ENCODE measurements around the gene ITFG1. TPM values are rescaled to one million over a fixed set of nuclear protein-coding genes. Genes with fewer than 3 reads are reported as not detected.
"Not testable (repeated sequence)": the region's sequence is repeated elsewhere in the genome, so short reads cannot be mapped to it uniquely, and the experiment has no call there.

ITFG1 gene
- total RNA-seq, 2 experiments from 2014 or later, result 17.6 to 18.3 TPM

DNA sequence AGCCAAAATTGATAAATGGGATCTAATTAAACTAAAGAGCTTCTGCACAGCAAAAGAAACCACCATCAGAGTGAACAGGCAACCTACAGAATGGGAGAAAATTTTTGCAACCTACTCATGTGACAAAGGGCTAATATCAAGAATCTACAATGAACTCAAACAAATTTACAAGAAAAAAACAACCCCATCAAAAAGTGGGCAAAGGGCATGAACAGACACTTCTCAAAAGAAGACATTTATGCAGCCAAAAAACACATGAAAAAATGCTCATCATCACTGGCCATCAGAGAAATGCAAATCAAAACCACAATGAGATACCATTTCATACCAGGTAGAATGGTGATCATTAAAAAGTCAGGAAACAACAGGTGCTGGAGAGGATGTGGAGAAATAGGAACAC lies 18.0 kb downstream of the ITFG1 start:
- H3K27me3 Mint-ChIP-seq (ENCODE audit: low read depth); CTCF ChIA-PET; intact Hi-C loops (cut with micrococcal nuclease); H3K4me3 Mint-ChIP-seq; H3K27ac Mint-ChIP-seq; DNase-seq: not testable (repeated sequence)
- H3K36me3 Mint-ChIP-seq (ENCODE audit: low read depth), result peaks cover 57% of the 10 kb centered on the region
- peaks cover 20% of the 10 kb centered on the region for H3K4me1 Mint-ChIP-seq (ENCODE audit: low read depth)
- H3K9me3 Mint-ChIP-seq, result peaks cover 11% of the 10 kb centered on the region

- DNase-seq; H3K27me3 Mint-ChIP-seq (ENCODE audit: low read depth); H3K4me3 Mint-ChIP-seq; H3K27ac Mint-ChIP-seq; intact Hi-C loops (cut with micrococcal nuclease): not testable (repeated sequence)
- H3K9me3 Mint-ChIP-seq, result peaks cover 11% of the 10 kb centered on the region
- H3K36me3 Mint-ChIP-seq (ENCODE audit: low read depth), result peaks cover 50% of the 10 kb centered on the region
- CTCF ChIA-PET, result interaction anchor here (0.7 kb wide), 1 partner anchor 153 kb away, joined by 3 read pairs; no protein-coding TSS in a partner anchor
- H3K4me1 Mint-ChIP-seq (ENCODE audit: low read depth), result peaks cover 12% of the 10 kb centered on the region
These were observed 20.8 kb downstream of the ITFG1 start for GRCh38 chr16:47440066-47440465.

DNA sequence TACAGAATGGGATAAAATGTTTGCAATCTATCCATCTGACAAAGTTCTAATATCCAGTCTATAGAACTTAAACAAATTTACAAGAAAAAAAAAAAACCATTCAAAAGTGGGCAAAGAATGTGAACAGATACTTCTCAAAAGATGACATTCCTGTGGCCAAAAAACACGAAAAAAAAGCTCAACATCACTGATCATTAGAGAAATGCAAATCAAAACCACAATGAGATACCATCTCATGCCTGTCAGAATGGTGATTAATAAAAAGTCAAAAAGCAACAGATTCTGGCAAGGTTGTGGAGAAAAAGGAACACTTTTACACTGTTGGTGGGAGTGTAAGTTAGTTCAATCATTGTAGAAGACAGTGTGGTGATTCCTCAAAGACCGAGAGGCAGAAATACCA lies 26.6 kb downstream of the ITFG1 start:
- DNase-seq; H3K27ac Mint-ChIP-seq; H3K4me3 Mint-ChIP-seq; H3K27me3 Mint-ChIP-seq (ENCODE audit: low read depth); H3K9me3 Mint-ChIP-seq; CTCF ChIA-PET; intact Hi-C loops (cut with micrococcal nuclease): not testable (repeated sequence)
- peaks cover 19% of the 10 kb centered on the region for H3K4me1 Mint-ChIP-seq (ENCODE audit: low read depth)
- H3K36me3 Mint-ChIP-seq (ENCODE audit: low read depth), result peaks cover 26% of the 10 kb centered on the region

- Mint-ChIP-seq H3K27ac (no peak overlapping the region), H3K36me3 (ENCODE audit: low read depth) (peaks cover 25% of the 10 kb centered on the region), H3K4me1 (ENCODE audit: low read depth) (peaks cover 14% of the 10 kb centered on the region), H3K4me3 (no peak overlapping the region), H3K27me3 (ENCODE audit: low read depth) (no peaks in the 10 kb centered on the region), H3K9me3 (no peaks in the 10 kb centered on the region)
- CTCF ChIA-PET, result no interaction called here
- intact Hi-C loops (cut with micrococcal nuclease), result no loop called here
- DNase-seq, result no peak
These were observed 28.9 kb downstream of the ITFG1 start for GRCh38 chr16:47431960-47432359.

- intact Hi-C loops (cut with micrococcal nuclease), result no loop called here
- H3K27me3 Mint-ChIP-seq (ENCODE audit: low read depth), result no peaks in the 10 kb centered on the region
- H3K4me1 Mint-ChIP-seq (ENCODE audit: low read depth), result peaks cover 2% of the 10 kb centered on the region
- no peak overlapping the region for H3K4me3 Mint-ChIP-seq
- CTCF ChIA-PET, result interaction anchor here (0.6 kb wide), 1 partner anchor 316 kb away, joined by 3 read pairs; no protein-coding TSS in a partner anchor
- H3K27ac Mint-ChIP-seq, result no peak overlapping the region
- H3K36me3 Mint-ChIP-seq (ENCODE audit: low read depth), result peaks cover 38% of the 10 kb centered on the region
- no peaks in the 10 kb centered on the region for H3K9me3 Mint-ChIP-seq
- no peak for DNase-seq
These were observed 34.1 kb downstream of the ITFG1 start for GRCh38 chr16:47426806-47427205.

DNA sequence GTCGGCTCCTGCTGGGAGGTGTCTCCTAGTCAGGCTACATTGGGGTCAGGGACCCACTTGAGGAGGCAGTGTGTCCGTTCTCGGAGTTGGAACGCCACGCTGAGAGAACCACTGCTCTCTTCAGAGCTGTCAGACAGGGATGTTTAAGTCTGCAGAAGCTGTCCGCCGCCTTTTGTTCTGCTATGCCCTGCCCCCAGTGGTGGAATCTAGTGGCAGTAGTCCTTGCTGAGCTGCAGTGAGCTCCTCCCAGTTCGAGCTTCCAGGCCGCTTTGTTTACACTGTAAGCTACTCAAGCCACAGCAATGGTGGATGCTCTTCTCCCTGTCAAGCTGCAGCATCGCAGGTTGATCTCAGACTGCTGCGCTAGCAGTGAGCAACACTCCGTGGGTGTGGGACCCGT lies 36.0 kb downstream of the ITFG1 start:
- CTCF ChIA-PET, result no interaction called here
- Mint-ChIP-seq H3K4me3 (no peak overlapping the region), H3K27me3 (ENCODE audit: low read depth) (no peaks in the 10 kb centered on the region), H3K4me1 (ENCODE audit: low read depth) (no peaks in the 10 kb centered on the region), H3K9me3 (no peaks in the 10 kb centered on the region), H3K36me3 (ENCODE audit: low read depth) (peaks cover 42% of the 10 kb centered on the region), H3K27ac (no peak overlapping the region)
- DNase-seq, result no peak
- intact Hi-C loops (cut with micrococcal nuclease), result no loop called here

DNA sequence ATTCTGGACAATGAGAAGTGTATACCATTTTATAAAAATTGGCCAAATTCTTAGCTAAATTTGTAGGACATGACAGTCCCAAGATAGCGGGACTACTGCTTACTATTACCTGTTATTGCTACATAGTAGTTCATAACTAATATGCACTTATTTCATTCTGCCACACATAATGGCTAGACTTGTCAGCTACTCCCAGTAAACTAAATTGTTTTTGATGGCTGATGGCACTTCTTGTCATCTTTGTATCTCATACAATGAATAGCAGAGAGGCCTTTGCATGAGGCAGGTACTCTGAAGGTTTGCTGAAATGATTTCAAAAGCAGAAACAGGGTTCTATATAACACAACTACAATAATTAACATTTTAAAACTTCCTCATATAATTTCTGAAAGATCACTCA lies 44.0 kb downstream of the ITFG1 start:
- Mint-ChIP-seq H3K4me3 (no peak overlapping the region), H3K9me3 (no peaks in the 10 kb centered on the region), H3K27ac (no peak overlapping the region), H3K4me1 (ENCODE audit: low read depth) (peaks cover 10% of the 10 kb centered on the region), H3K27me3 (ENCODE audit: low read depth) (no peaks in the 10 kb centered on the region), H3K36me3 (ENCODE audit: low read depth) (peaks cover 33% of the 10 kb centered on the region)
- CTCF ChIA-PET, result no interaction called here
- intact Hi-C loops (cut with micrococcal nuclease), result no loop called here
- DNase-seq, result no peak

GRCh38 chr16:47413041-47413440 lies 47.8 kb downstream of the ITFG1 start:
- CTCF ChIA-PET, result interaction anchor here (0.6 kb wide), 1 partner anchor 142 kb away, joined by 3 read pairs; no protein-coding TSS in a partner anchor
- Mint-ChIP-seq H3K9me3 (no peaks in the 10 kb centered on the region), H3K4me3 (no peak overlapping the region), H3K27ac (no peak overlapping the region), H3K4me1 (ENCODE audit: low read depth) (peaks cover 13% of the 10 kb centered on the region), H3K27me3 (ENCODE audit: low read depth) (no peaks in the 10 kb centered on the region), H3K36me3 (ENCODE audit: low read depth) (peaks cover 28% of the 10 kb centered on the region)
- intact Hi-C loops (cut with micrococcal nuclease), result no loop called here
- no peak for DNase-seq

- no peaks in the 10 kb centered on the region for H3K27me3 Mint-ChIP-seq (ENCODE audit: low read depth)
- CTCF ChIA-PET, result no interaction called here
- peaks cover 13% of the 10 kb centered on the region for H3K4me1 Mint-ChIP-seq (ENCODE audit: low read depth)
- H3K9me3 Mint-ChIP-seq, result no peaks in the 10 kb centered on the region
- DNase-seq, result no peak
- intact Hi-C loops (cut with micrococcal nuclease), result no loop called here
- H3K36me3 Mint-ChIP-seq (ENCODE audit: low read depth), result peaks cover 13% of the 10 kb centered on the region
- H3K27ac Mint-ChIP-seq, result no peak overlapping the region
- no peak overlapping the region for H3K4me3 Mint-ChIP-seq
These were observed 52.4 kb downstream of the ITFG1 start for GRCh38 chr16:47408491-47408890.

DNA sequence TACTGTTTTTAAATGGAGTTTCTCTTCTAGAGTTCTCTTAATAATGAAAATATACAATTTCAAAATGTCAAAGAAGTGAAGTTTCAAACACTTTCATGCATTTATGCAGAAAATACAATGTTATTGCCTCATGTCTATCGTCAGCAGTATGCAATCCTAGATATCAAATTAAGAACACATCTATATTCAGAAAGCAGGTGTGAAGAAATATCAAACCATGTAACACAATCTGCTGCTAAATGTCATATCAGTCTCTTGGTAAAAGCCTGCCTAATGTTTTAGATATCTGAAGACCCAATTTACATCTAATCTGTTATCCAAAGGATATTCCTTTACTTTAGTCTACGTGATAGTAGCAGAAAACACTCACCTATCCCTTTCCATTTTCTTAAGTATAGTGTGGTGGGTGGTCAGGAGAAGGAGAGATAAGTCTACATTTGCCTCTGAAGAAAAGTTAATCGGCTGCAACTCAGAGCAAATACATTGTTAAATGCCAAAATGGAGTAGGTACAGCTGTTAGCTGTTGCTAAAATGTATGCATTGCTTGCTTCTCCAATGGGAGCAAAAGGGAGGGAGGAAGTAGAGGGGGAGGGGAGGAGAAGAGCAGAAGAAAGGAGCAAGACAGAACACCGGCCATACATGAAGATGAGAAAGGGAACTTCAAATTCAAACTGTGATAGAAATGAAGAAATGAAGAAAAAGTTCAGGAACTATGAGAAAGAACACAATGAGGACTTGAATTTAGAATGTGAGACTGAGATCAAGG lies 64.9 kb downstream of the ITFG1 start:
- peaks cover 7% of the 10 kb centered on the region for H3K36me3 Mint-ChIP-seq (ENCODE audit: low read depth)
- no peaks in the 10 kb centered on the region for H3K9me3 Mint-ChIP-seq
- intact Hi-C loops (cut with micrococcal nuclease), result loop anchor here (10.0 kb wide), 1 partner anchor 251 kb away; the partner anchor contains the start of gene NETO2
- DNase-seq, result no peak
- H3K4me1 Mint-ChIP-seq (ENCODE audit: low read depth), result peaks cover 20% of the 10 kb centered on the region
- H3K27me3 Mint-ChIP-seq (ENCODE audit: low read depth), result no peaks in the 10 kb centered on the region
- CTCF ChIA-PET, result no interaction called here
- no peak overlapping the region for H3K4me3 Mint-ChIP-seq
- H3K27ac Mint-ChIP-seq, result no peak overlapping the region

GRCh38 chr16:47392081-47392480 lies 68.8 kb downstream of the ITFG1 start:
- Mint-ChIP-seq H3K27ac (no peak overlapping the region), H3K27me3 (ENCODE audit: low read depth) (no peaks in the 10 kb centered on the region), H3K9me3 (no peaks in the 10 kb centered on the region), H3K36me3 (ENCODE audit: low read depth) (peaks cover 10% of the 10 kb centered on the region), H3K4me1 (ENCODE audit: low read depth) (peaks cover 20% of the 10 kb centered on the region), H3K4me3 (no peak overlapping the region)
- intact Hi-C loops (cut with micrococcal nuclease), result loop anchor here (10.0 kb wide), 1 partner anchor 247 kb away; the partner anchor contains the start of gene NETO2
- CTCF ChIA-PET, result no interaction called here
- DNase-seq, result peak; percentile 21

GRCh38 chr16:47388705-47389104 lies 72.2 kb downstream of the ITFG1 start:
- no peak for DNase-seq
- Mint-ChIP-seq H3K9me3 (no peaks in the 10 kb centered on the region), H3K27ac (no peak overlapping the region), H3K36me3 (ENCODE audit: low read depth) (peaks cover 10% of the 10 kb centered on the region), H3K4me1 (ENCODE audit: low read depth) (peaks cover 13% of the 10 kb centered on the region), H3K4me3 (no peak overlapping the region), H3K27me3 (ENCODE audit: low read depth) (no peaks in the 10 kb centered on the region)
- intact Hi-C loops (cut with micrococcal nuclease), result no loop called here
- CTCF ChIA-PET, result no interaction called here

- Mint-ChIP-seq H3K27me3 (ENCODE audit: low read depth) (no peaks in the 10 kb centered on the region), H3K36me3 (ENCODE audit: low read depth) (peaks cover 11% of the 10 kb centered on the region), H3K4me1 (ENCODE audit: low read depth) (peaks cover 4% of the 10 kb centered on the region), H3K27ac (no peak overlapping the region), H3K9me3 (no peaks in the 10 kb centered on the region), H3K4me3 (no peak overlapping the region)
- intact Hi-C loops (cut with micrococcal nuclease), result no loop called here
- CTCF ChIA-PET, result no interaction called here
- DNase-seq, result no peak
These were observed 73.7 kb downstream of the ITFG1 start for GRCh38 chr16:47387026-47387734.

Measured in activated naive CD4-positive, alpha-beta T cell treated with anti-CD3 and anti-CD28 coated beads for 36 hours (primary cell).